Caki2 (cell line): Measurements from ENCODE around the gene SORD. TPM values are rescaled to one million over a fixed set of nuclear protein-coding genes. Genes with fewer than 3 reads are reported as not detected.
A peak's percentile ranks its signal among the peaks of the same experiment; 100 is the strongest.

Experiments used
- DNase-seq: peaks from one replicate; pipeline ENCODE4 v3.0.0-alpha.2; 2015; ENCODE audit warnings: low read depth
- in situ Hi-C: cut with HindIII; loops from 2 replicates; pipeline ENCODE4 v1.10.0; 2016; ENCODE audit warnings: low sequenced_read_pairs, low pct_unique_long_range_greater_than_20kb, mixed read lengths
- total RNA-seq: library from RNA; depleted of rRNA; stranded (reverse); fragments of >200 nt; shearing (Covaris generic); gene quantifications from 2 replicates; pipeline ENCODE4 v1.2.3, GENCODE V29; 2014; ENCODE audit warnings: low replicate concordance; rRNA removed

SORD gene
- total RNA-seq, 1 experiment from 2014 or later, result 25.1 TPM

DNA sequence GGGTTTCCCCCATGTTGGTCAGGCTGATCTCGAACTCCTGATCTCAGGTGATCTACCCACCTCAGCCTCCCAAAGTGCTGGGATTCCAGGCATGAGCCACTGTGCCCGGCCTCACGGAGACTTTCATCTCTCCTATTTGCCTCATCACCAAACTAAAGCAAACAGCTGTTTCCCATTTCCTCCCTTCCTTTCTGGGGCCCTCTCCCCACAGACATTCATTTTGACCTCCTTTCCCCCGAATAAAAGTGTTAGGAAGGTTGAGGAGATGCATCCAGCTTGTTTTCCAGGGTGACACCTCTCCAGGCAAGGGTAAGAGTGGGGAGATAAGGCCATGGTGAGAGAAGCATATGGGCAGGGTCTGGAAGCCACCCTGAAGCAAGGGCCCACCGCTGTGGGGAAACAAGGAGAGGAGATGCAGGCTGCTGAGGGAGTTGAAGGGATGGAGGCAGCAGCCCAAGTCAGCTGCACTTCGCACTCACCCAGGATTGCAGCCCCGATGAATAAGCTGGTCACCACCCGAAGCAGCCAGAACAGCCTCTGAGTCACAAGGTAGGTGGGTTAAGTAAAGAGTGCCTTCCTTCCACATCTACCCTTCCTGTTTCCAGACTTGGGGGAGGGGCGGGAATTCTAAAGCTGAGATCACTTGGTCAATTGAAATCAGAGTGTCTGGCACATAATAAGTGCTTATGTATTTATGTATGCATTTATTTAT is 98.9 kb downstream of the SORD start:
- DNase-seq, result peak; percentile 59
- in situ Hi-C loops, result no loop called here

DNA sequence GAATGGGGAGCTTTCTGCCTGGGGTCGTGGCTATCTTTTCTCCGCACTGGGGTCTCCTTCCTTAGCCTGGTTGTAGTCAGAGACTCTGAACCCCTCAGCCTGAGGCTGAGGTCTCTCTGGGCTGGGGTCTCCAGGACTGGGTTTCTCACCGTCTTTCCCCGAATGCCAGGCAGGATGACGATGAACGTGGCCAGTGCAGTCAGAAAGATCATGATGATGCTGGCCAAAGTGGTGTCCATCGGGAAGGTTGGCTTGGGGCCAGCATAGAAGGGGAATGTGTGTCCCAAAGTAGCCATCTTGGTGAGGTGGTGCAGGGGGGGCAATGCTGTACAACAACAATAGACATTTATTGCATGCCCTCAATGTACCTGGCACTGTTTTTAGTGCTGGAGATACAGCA is 99.7 kb downstream of the SORD start:
- in situ Hi-C loops, result no loop called here

DNA sequence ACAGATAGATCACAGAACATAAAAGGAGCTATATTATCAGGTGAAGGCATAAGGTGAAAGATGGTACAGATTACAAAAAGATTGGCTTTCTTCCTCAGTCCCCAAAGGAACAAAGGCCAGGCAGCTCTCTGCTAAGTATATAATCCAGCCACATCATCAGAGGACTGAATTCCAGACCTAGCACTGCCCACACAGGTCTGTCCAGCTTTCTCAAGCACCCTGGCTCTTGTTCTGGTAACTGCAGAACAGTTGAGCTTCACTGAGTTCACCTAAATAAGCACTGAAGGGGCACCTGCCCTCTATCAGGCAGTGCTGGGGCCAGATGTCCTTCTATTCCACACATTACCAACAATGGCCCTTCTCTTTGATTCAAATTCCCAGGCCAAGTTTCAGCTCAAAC is 100.4 kb downstream of the SORD start:
- no peak for DNase-seq
- in situ Hi-C loops, result no loop called here

More for the DNA sequence above, 99.7 kb downstream of the SORD start:
- DNase-seq, result no peak

DNA sequence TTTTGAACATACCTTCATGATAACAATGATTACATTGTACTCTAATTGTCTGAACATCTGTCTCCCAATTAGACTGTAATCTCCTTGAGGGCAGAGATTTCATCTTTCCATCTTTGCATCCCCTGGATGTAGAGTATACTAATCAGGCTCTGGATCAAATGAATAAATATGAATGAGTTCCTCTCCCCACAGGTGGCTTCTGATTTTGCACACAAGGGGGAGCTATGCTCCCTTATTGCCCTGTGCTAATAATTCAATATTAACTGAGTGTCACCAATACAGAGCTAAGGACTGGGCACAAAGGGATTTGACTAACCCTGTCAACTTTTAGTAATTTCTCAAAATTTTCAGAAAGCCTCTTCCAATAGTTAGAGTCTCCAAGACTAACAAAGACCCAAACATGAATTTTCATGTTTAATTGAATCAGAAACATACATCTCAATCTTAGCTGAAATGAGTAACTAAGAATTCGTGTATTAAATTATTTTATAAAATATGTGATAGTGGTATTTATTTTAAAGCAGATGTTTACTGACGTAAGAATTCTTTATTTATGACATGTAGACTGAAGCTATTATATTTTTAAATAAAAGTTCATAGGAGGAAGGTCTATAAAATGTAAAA is 103.7 kb downstream of the SORD start:
- DNase-seq, result no peak
- in situ Hi-C loops, result no loop called here

Other genes with a start within 250 kb of the SORD start
- gene TERB2, start 66.5 kb upstream of the SORD start, total RNA-seq, result not detected in 2 replicates
- gene DUOX2, start 91.0 kb downstream of the SORD start, total RNA-seq, result not detected in 2 replicates
- gene DUOXA2, start 91.1 kb downstream of the SORD start, total RNA-seq, result not detected in 2 replicates
- gene DUOXA1, start 106.7 kb downstream of the SORD start, total RNA-seq, result not detected in 2 replicates
- gene DUOX1, start 106.8 kb downstream of the SORD start, total RNA-seq, result not detected in 2 replicates
- gene SHF, start 164.8 kb downstream of the SORD start, total RNA-seq, result 6.6 and 14.3 TPM in 2 replicates
- not detected in 2 replicates for gene SLC28A2, start 229.0 kb downstream of the SORD start, total RNA-seq